OCI-LY7 (cell line): ENCODE data around the gene SLC44A5.

ENCODE experiments used
- EZH2phosphoT487 ChIP-seq: fragments of 200-600 bp; sonication (generic); IDR thresholded peaks from 2 replicates; pipeline ENCODE4 v1.6.1; 2018; ENCODE audit warnings: low read depth, borderline replicate concordance, mild to moderate bottlenecking, mixed run types, antibody characterized with exemption, low read length, moderate library complexity, mixed read lengths
- TF ChIP-seq, protein P1 (sequence below): fragments of 200-600 bp; sonication (generic); conservative IDR thresholded peaks from 2 replicates; pipeline ENCODE4 v1.5.1; 2014; ENCODE audit warnings: mild to moderate bottlenecking, antibody characterized with exemption, low read length, moderate library complexity, mixed read lengths

GRCh38 chr1:75276385-75276784 lies 334.5 kb downstream of the SLC44A5 start:
- TF ChIP-seq, protein P1, sequence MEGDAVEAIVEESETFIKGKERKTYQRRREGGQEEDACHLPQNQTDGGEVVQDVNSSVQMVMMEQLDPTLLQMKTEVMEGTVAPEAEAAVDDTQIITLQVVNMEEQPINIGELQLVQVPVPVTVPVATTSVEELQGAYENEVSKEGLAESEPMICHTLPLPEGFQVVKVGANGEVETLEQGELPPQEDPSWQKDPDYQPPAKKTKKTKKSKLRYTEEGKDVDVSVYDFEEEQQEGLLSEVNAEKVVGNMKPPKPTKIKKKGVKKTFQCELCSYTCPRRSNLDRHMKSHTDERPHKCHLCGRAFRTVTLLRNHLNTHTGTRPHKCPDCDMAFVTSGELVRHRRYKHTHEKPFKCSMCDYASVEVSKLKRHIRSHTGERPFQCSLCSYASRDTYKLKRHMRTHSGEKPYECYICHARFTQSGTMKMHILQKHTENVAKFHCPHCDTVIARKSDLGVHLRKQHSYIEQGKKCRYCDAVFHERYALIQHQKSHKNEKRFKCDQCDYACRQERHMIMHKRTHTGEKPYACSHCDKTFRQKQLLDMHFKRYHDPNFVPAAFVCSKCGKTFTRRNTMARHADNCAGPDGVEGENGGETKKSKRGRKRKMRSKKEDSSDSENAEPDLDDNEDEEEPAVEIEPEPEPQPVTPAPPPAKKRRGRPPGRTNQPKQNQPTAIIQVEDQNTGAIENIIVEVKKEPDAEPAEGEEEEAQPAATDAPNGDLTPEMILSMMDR, result no peak
- no peak for TF ChIP-seq EZH2phosphoT487
